ENCODE results near the gene SLC35F4.

DNA sequence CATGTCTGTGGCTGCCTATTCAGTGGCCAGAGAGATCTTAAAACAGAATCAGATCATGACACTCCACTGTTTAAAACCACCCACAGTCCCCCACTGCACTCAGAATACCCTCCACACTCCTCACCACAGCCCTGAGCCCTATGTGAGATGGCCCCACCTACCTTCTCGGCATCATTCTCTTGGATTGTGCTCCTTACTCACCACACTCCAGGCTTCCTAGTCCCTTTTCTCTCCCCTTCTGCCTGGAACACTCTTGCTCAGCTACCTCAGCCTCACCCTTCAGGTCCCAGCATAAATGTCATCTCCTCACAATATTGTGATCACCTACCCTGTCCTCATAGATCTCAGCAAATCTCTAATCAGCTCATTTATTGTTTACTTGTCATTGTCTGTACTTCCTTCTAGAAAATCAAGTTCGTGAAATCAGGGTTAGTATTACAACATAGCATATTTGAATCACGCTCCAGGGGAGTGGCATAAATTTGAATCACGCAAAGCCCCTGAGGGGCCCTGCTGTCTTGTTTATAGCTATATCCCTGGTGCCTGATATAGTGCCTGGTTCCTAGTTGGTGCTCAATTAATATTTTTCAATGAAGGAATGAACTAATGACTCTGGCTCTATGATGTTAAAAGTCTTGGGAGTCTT, 42.8 kb downstream of the SLC35F4 start:
- no peak for TF ChIP-seq YY1 (IDR thresholded peaks at IDR 0.05; ENCODE audit: insufficient read depth, insufficient read length)
- no peak for TF ChIP-seq ZNF274 (IDR thresholded peaks at IDR 0.05; ENCODE audit: low read depth, low read length)
